ENCODE data around the gene SNAP91.

GRCh38 chr6:83546636-83547035 is 162.3 kb downstream of the SNAP91 start:
- TF ChIP-seq REST (IDR thresholded peaks at IDR 0.05; ENCODE audit: insufficient read depth in 1 of 2, low read depth in 2 of 2, low read length in 2 of 2): no peak
- TF ChIP-seq POLR2AphosphoS5 (IDR thresholded peaks at IDR 0.05; ENCODE audit: low read depth, low read length): no peak
- TF ChIP-seq TAF1 (IDR thresholded peaks at IDR 0.05; ENCODE audit: borderline replicate concordance, insufficient read depth, low read length): no peak
- no peak for TF ChIP-seq SIN3A (IDR thresholded peaks at IDR 0.05; ENCODE audit: borderline replicate concordance, insufficient read depth, low read length)

Measured in PFSK-1 (cell line).